Smooth muscle cell of the brain vasculature (primary cell): ENCODE data around the gene WHRN.

Experiments used
- DNase-seq: peaks from one replicate; pipeline ENCODE4 v3.0.0-alpha.2; 2012; ENCODE audit warnings: low read depth, low spot score

Gene WHRN

GRCh38 chr9:114492991-114493390, 12.3 kb downstream of the WHRN start:
- DNase-seq: no peak

GRCh38 chr9:114491430-114492003, 13.8 kb downstream of the WHRN start:
- no peak for DNase-seq

DNA sequence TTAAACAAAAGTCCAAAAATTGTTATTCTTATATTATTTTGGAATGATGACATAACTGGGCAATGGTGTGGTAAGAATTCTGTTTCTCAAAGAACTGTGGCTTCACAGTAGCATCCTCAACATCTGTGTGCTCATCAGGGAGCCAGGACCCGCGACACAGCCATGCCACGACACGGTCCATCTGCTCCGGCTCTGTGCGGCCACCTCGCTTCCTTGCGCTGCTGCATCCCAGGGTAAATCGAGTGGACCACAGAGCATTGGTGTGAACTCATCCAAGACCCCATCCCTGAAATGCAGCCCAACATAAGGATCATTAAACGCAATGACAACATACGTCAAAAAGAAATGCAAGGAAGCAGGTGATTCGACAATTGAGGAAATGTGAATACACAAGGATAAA, 15.3 kb downstream of the WHRN start:
- DNase-seq: no peak

GRCh38 chr9:114488398-114489129, 16.7 kb downstream of the WHRN start:
- no peak for DNase-seq

- DNase-seq: peak; percentile 29
Observed at GRCh38 chr9:114487607-114488300, 17.5 kb downstream of the WHRN start.

GRCh38 chr9:114486205-114486963, 18.9 kb downstream of the WHRN start:
- no peak for DNase-seq

DNA sequence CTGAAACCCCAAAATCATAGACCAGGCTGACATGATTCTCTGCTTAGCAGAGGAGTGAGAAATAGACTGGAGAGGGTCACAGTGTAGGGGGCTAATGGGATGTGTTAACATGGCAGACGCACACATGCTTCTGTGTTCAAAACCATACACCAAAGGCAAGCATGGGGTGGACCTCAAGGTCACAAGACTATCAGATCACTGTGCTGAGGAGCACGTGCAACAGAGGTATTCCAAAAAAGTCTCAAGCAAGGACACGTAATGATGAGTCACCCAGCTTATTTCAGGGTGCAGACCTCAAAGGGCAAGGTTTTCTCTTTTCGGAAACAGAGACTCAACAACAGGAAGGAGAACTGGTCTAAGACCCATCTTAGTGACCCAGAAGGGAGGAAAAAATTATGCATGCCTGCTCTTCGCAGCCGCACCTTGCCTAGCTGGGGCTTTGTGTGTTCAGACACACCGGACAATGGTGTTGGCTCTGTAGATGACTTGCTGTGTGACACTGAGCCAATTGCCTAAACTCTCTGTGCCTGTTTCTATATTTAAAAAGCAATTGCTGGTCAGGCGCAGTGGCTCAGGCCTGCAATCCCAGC, 20.3 kb downstream of the WHRN start:
- DNase-seq: no peak

DNA sequence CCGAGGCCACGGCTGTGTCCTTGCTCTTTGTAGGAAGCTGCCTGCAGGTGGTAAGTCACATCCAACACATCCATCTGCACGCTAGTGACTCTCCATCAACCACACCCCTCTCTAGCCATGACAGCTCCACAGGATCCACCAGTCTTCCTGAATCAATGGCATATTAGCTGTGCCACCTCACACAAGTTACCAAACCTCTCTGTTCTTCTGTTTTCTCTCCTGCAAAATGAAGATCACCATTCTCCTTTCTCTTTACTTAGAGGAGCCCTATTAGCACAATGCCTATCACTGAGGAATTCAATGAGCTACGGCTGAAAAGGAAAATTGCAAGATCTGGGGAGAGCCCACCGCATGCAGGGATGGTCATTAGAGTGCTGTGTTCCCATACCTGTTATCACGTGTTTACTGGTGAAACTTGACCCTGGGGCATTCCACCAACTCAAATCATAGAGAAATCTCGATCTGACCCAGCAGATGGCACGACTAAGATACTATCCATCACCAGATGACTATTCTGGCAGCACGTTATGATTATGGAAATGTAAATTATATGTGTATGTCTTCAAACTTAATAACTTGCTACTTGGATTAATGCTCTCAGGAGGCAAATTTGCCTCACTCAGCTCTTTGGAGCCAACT, 20.9 kb downstream of the WHRN start:
- DNase-seq: no peak

DNA sequence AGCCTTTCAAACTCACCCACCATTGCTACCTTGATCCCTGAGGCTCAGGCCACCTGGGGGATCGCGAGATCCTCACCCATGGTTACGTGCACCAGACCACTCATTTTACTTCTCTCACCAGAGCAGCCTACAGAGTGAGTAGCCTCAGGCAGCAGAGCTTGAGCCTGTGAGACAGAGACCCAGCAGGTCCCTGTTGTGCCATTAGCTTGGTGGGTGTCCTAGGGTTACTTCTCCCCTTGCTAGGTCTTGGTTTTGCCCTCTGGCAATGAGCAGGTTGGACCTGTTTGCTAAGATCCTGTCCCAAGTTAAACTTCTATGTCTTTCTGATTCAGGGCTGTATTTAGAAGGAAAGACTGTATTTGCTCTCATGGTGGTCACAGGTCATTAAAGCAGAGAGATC, 21.8 kb downstream of the WHRN start:
- DNase-seq: no peak

GRCh38 chr9:114482593-114482992, 22.7 kb downstream of the WHRN start:
- DNase-seq: no peak

GRCh38 chr9:114481789-114482188, 23.5 kb downstream of the WHRN start:
- no peak for DNase-seq

- no peak for DNase-seq
Observed at GRCh38 chr9:114480746-114481435, 24.4 kb downstream of the WHRN start.

DNA sequence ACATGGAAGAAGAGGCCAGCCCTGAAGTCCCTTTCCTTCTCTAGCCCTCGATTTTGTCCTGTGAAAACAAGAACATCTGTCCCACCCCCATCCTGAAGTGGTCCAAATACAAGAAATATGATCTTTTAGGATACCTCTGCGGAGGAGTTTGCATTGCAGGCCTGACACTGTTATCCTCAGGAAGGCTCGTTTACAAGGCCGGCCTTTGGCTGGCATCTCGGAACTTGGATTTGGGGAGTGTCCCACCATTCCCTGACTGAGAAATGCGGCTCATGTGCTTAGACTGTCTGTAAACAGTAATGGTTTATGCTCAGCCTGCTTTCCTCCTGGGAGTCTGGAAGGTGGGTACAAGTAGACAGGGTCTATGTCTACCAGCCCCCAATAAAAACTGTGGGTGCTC, 26.4 kb downstream of the WHRN start:
- DNase-seq: no peak

GRCh38 chr9:114478459-114478858, 26.8 kb downstream of the WHRN start:
- no peak for DNase-seq

GRCh38 chr9:114477642-114478041, 27.6 kb downstream of the WHRN start:
- DNase-seq: no peak

DNA sequence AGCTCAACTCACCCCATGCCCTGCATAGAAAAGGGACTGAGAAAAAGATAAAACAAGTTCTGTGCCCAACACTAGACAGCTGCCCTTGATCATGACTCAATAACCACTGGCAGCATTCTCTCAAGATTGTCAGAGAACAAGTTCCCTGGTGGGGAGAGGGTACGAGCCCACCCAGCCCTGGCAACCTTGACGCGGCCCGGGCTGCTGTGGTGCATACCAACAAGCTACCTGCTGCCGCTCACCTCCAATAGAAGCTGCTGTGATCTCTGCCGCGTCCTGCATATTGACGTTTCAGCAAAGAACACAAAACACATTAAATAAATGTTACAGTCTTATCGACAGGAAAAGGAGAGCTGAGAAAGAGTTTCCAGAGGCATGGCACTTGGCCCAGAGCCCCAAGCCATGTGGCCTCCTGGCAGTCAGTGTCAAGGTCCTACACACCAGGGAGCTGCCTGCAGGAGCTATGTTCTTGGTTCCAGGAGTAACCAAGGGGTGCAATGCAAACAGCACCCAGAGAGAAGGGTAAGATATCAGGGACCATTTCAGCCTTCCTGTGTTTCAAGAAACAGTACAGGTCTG, 28.3 kb downstream of the WHRN start:
- no peak for DNase-seq

GRCh38 chr9:114475412-114476135, 29.7 kb downstream of the WHRN start:
- no peak for DNase-seq

GRCh38 chr9:114474425-114474824, 30.8 kb downstream of the WHRN start:
- no peak for DNase-seq

DNA sequence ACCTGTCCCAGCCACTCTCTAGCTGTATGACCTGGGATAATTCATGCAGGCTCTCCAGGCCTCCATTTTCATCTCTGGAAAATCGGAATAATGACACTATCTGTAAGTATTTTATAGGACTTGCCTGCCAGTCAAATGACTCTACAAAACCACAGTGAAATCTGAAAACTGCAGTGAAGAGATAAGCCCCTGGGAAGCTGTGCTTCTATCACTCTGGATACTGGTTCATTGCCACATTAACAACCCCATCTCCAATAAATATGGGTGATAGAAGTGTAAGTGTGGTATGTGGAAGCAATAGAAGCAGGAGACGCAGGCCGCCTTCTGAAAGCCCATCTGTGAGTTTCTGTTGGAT, 31.8 kb downstream of the WHRN start:
- DNase-seq: no peak
